Activated CD4-positive, alpha-beta T cell treated with anti-CD3 and anti-CD28 coated beads for 4 hours (primary cell): ENCODE measurements around the gene AIFM2.
A peak's percentile ranks its signal among the peaks of the same experiment; 100 is the strongest.
"Not testable (repeated sequence)": the region's sequence is repeated elsewhere in the genome, so short reads cannot be mapped to it uniquely, and the experiment has no call there.

Experiments used
- DNase-seq, 2 donors: peaks; one replicate each; pipeline ENCODE4 v3.0.0-alpha.2; 2020

Gene AIFM2

GRCh38 chr10:70121281-70121949 is 11.2 kb downstream of the AIFM2 start:
- DNase-seq = no peak

- DNase-seq = no peak
These were observed 12.2 kb downstream of the AIFM2 start for GRCh38 chr10:70120417-70120816.

GRCh38 chr10:70119623-70120022 is 13.0 kb downstream of the AIFM2 start:
- DNase-seq = no peak

GRCh38 chr10:70119197-70119596 is 13.4 kb downstream of the AIFM2 start:
- no peak for DNase-seq

GRCh38 chr10:70118196-70118595 is 14.4 kb downstream of the AIFM2 start:
- DNase-seq = no peak

- DNase-seq = no peak
These were observed 15.0 kb downstream of the AIFM2 start for GRCh38 chr10:70117646-70118045.

- DNase-seq = peak; percentile 41 to 61
These were observed 16.5 kb downstream of the AIFM2 start for GRCh38 chr10:70115948-70116682.

- no peak for DNase-seq
These were observed 17.7 kb downstream of the AIFM2 start for GRCh38 chr10:70114902-70115301.

- no peak for DNase-seq
These were observed 20.6 kb downstream of the AIFM2 start for GRCh38 chr10:70112071-70112470.

GRCh38 chr10:70111496-70111895 is 21.1 kb downstream of the AIFM2 start:
- DNase-seq = no peak

GRCh38 chr10:70109064-70109729 is 23.4 kb downstream of the AIFM2 start:
- no peak for DNase-seq

GRCh38 chr10:70106958-70107791 is 25.4 kb downstream of the AIFM2 start:
- DNase-seq = no peak

GRCh38 chr10:70101668-70102067 is 31.0 kb downstream of the AIFM2 start:
- no peak for DNase-seq

- not testable (repeated sequence) for DNase-seq
These were observed 31.5 kb downstream of the AIFM2 start for GRCh38 chr10:70101068-70101562.

- no peak for DNase-seq
These were observed 34.4 kb downstream of the AIFM2 start for GRCh38 chr10:70098271-70098670.

- DNase-seq = no peak
These were observed 35.2 kb downstream of the AIFM2 start for GRCh38 chr10:70097459-70097858.

- DNase-seq = no peak
These were observed 35.8 kb downstream of the AIFM2 start for GRCh38 chr10:70096705-70097420.

- no peak for DNase-seq
These were observed 36.5 kb downstream of the AIFM2 start for GRCh38 chr10:70096016-70096704.

GRCh38 chr10:70094250-70094649 is 38.4 kb downstream of the AIFM2 start:
- DNase-seq = no peak

GRCh38 chr10:70093335-70093944 is 39.2 kb downstream of the AIFM2 start:
- no peak for DNase-seq

- DNase-seq = no peak
These were observed 40.3 kb downstream of the AIFM2 start for GRCh38 chr10:70092389-70092718.
